Astrocyte (in vitro differentiated cells and primary cell): Measurements from ENCODE around the gene NDUFB1.

Experiments used
- EZH2 ChIP-seq: IDR thresholded peaks from 2 replicates; pipeline ENCODE4 v1.6.1; 2012; ENCODE audit warnings: mild to moderate bottlenecking, low read length, inconsistent platforms; ENCODE audit not compliant: insufficient read depth
- TF ChIP-seq, protein P1 (sequence below): IDR thresholded peaks from 2 replicates; pipeline ENCODE4 v1.5.1; 2011; ENCODE audit warnings: low read depth, mild to moderate bottlenecking, inconsistent platforms, low read length, moderate library complexity; ENCODE audit not compliant: insufficient read depth

DNA sequence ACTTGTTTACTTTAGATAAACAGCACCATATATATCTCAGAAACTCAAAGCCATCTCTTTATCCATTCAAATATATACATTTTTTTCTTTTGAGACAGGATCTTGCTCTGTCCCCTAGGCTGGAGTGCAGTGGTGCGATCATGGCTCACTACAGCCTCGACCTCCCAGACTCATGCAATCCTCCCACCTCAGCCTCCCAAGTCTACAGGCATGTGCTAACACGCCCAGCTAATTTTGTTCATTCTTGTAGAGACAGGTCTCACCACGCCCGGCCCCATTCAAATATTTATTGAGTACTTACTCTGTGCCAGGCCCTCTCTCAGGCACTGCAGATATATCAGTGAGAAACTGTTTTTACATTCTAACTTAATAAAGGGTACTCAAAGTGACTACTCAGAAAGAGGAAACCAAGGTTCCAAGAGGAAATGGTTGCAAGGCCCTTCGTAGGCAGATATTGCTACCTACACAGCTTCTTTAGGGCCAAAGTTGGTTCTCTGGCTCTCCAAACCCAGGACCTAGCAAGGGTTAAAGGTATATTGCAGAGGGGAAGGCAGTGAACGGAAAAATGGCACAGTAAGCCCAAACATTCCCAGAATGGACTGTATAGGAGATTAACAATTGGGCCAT lies 18.0 kb downstream of the NDUFB1 start:
- TF ChIP-seq, protein P1, sequence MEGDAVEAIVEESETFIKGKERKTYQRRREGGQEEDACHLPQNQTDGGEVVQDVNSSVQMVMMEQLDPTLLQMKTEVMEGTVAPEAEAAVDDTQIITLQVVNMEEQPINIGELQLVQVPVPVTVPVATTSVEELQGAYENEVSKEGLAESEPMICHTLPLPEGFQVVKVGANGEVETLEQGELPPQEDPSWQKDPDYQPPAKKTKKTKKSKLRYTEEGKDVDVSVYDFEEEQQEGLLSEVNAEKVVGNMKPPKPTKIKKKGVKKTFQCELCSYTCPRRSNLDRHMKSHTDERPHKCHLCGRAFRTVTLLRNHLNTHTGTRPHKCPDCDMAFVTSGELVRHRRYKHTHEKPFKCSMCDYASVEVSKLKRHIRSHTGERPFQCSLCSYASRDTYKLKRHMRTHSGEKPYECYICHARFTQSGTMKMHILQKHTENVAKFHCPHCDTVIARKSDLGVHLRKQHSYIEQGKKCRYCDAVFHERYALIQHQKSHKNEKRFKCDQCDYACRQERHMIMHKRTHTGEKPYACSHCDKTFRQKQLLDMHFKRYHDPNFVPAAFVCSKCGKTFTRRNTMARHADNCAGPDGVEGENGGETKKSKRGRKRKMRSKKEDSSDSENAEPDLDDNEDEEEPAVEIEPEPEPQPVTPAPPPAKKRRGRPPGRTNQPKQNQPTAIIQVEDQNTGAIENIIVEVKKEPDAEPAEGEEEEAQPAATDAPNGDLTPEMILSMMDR: no peak
- TF ChIP-seq EZH2: no peak
